ENCODE measurements around the gene CCDC171. TPM values are rescaled to one million over a fixed set of nuclear protein-coding genes. Genes with fewer than 3 reads are reported as not detected.
A peak's percentile ranks its signal among the peaks of the same experiment; 100 is the strongest.

The CCDC171 gene
- total RNA-seq (2021) (2.4 and 2.5 TPM in 2 replicates), Bru-seq, nascent RNA (percentile 43 among the genes with signal in this experiment), BruChase-seq, experiment 1, labeled RNA remaining after a 2-hour chase (percentile 44 among the genes with signal in this experiment), BruChase-seq, experiment 2, labeled RNA remaining after a 6-hour chase (percentile 32 among the genes with signal in this experiment)
- long read RNA-seq, result 0 reads

DNA sequence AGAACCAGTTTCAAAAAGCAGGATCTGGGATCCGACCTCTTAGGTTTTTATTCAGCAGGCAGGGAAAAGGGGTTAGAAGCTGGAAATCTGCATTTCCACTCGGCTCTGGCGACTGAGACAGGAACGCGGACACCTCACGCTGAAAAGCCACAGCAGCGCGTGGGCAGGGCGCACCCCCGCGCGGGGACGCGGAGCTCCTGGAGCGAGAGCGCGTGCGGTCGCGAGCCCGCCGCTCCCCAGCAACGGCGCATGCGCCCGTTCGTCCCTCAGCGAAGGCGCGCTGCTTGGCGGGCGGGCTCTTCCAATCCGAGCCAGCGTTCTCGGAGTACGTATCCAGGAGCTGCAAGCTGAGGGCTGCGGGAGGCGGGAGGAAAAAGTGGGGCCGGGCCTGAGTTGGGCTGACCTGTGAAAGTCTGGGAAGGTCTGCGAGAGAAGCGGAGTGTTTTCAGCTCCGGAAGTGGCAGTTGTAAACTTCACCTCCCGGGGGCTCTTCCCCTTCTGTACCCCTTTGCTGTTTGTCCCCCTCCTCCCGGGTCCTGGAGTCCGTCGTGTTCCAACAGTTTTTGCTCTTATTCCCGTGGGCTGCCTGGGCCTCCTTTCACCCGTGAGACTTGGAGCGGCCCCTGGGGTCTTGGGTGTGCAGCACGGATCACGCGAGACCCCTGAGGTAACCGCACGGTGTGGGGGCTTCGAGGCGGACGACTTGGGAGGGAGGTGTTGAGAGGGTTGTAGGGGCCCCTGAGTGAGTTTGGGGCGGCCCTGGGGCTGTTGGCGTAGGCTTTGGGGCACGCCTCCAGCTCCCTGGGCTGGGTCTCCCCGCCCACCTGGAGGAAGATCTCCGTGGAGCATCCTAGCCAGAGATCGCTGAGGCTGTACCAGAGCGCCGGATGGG is at the start of gene CCDC171:
CCDC171 (plus strand) TSS at position 408 of the 892 bp plus-strand sequence. CDS start 11,046 bp downstream, outside the sequence.
- peak; percentile 84 to 86 for DNase-seq
- no peaks in the 10 kb centered on the region for H3K9me3 ChIP-seq (ENCODE audit: insufficient read depth, low read depth)
- peak within 1 kb of the TSS; percentile 67 for H3K4me3 ChIP-seq
- intact Hi-C loops (cut with micrococcal nuclease; ENCODE audit: unreplicated experiment), result loop anchor here (2.0 kb wide), 1 partner anchor 42 kb away; the partner anchor contains the start of gene PSIP1
- CTCF ChIA-PET, result interaction anchor here (0.7 kb wide), 1 partner anchor 1498 kb away, joined by 3 read pairs; no protein-coding TSS in a partner anchor
- H3F3A ChIP-seq (ENCODE audit: insufficient read depth, low read depth), result no peaks in the 10 kb centered on the region
- H4K20me1 ChIP-seq (ENCODE audit: insufficient read depth), result no peaks in the 10 kb centered on the region
- no peaks in the 10 kb centered on the region for H3K36me3 ChIP-seq (ENCODE audit: low read depth)
- no peak for TF ChIP-seq CTCF (conservative IDR thresholded peaks at IDR 0.05)
- no peak for TF ChIP-seq EZH2 (IDR thresholded peaks at IDR 0.05; ENCODE audit: low read depth)
- POLR2A ChIA-PET (ENCODE audit: unreplicated experiment), result interaction anchor here (0.5 to 0.9 kb wide), 7 partner anchors 24 to 414 kb away, joined by 3 to 23 read pairs (median 5); no protein-coding TSS in a partner anchor
- peak within 1 kb of the TSS; percentile 99 for H2AFZ ChIP-seq
- H3K9me2 ChIP-seq (ENCODE audit: insufficient read depth), result no peaks in the 10 kb centered on the region
- H3K79me2 ChIP-seq (ENCODE audit: low read depth), result no peaks in the 10 kb centered on the region
- peak within 1 kb of the TSS; percentile 90 for H3K4me2 ChIP-seq
- BruUV-seq (replicated peaks), result TSS peak; percentile 72
- H3K27ac ChIP-seq, result peak within 1 kb of the TSS; percentile 26; the same call in 1 of the 2 replicates
- H3K27me3 ChIP-seq (ENCODE audit: insufficient read depth, low read depth), result no peaks in the 10 kb centered on the region
- H3K4me1 ChIP-seq (replicated peaks; ENCODE audit: insufficient read depth), result 0 out of 2 replicates have a peak, but pooled peaks cover 9% of the 10 kb centered on the region

DNA sequence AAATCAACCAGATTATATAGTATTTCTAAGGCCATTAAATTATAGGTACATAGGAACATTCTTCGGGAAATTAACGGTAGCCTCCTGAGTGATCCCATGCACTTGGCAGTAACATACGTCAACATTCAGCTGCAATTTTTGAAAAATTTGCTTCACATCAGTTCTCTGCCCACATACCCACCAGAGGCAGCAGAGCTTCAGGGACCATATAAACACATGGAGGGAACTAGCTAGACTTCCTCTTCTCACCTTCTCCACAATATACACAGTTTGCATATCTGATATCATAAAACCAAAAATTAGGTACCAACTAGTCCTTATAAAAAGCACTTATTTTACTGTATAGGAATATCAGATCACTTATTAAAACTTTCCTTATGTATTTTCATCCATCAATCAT is 46.9 kb upstream of the CCDC171 start:
- Histone ChIP-seq H3K4me2 (no peak overlapping the region), H3K9me2 (ENCODE audit: insufficient read depth) (no peaks in the 10 kb centered on the region), H3K4me3 (no peak overlapping the region), H3F3A (ENCODE audit: insufficient read depth, low read depth) (no peaks in the 10 kb centered on the region), H3K79me2 (ENCODE audit: low read depth) (peaks cover 28% of the 10 kb centered on the region), H4K20me1 (ENCODE audit: insufficient read depth) (peaks cover 2% of the 10 kb centered on the region; the same call in 1 of the 2 replicates), H2AFZ (no peak overlapping the region), H3K9me3 (ENCODE audit: insufficient read depth, low read depth) (no peaks in the 10 kb centered on the region), H3K4me1 (replicated peaks; ENCODE audit: insufficient read depth) (peaks cover 14% of the 10 kb centered on the region), H3K27me3 (ENCODE audit: insufficient read depth, low read depth) (no peaks in the 10 kb centered on the region), H3K36me3 (ENCODE audit: low read depth) (no peaks in the 10 kb centered on the region), H3K27ac (no peak overlapping the region)
- BruUV-seq (replicated peaks), result no TSS peak
- TF ChIP-seq CTCF (conservative IDR thresholded peaks at IDR 0.05) (no peak), EZH2 (IDR thresholded peaks at IDR 0.05; ENCODE audit: low read depth) (no peak)
- ChIA-PET POLR2A (ENCODE audit: unreplicated experiment) (no interaction called here), CTCF (no interaction called here)
- DNase-seq, result no peak
- intact Hi-C loops (cut with micrococcal nuclease; ENCODE audit: unreplicated experiment), result no loop called here

- H3K36me3 ChIP-seq (ENCODE audit: low read depth), result no peaks in the 10 kb centered on the region
- no peaks in the 10 kb centered on the region for H3K9me2 ChIP-seq (ENCODE audit: insufficient read depth)
- H3K9me3 ChIP-seq (ENCODE audit: insufficient read depth, low read depth), result no peaks in the 10 kb centered on the region
- no TSS peak for BruUV-seq (replicated peaks)
- H3F3A ChIP-seq (ENCODE audit: insufficient read depth, low read depth), result no peaks in the 10 kb centered on the region
- peaks cover 28% of the 10 kb centered on the region for H3K79me2 ChIP-seq (ENCODE audit: low read depth)
- H3K4me3 ChIP-seq, result peak overlapping the region; percentile 68
- no peak overlapping the region; the same call in 1 of the 2 replicates for H3K27ac ChIP-seq
- H2AFZ ChIP-seq, result peak overlapping the region; percentile 80
- TF ChIP-seq EZH2 (IDR thresholded peaks at IDR 0.05; ENCODE audit: low read depth), result no peak
- TF ChIP-seq CTCF (conservative IDR thresholded peaks at IDR 0.05), result no peak
- CTCF ChIA-PET, result no interaction called here
- H4K20me1 ChIP-seq (ENCODE audit: insufficient read depth), result peaks cover 2% of the 10 kb centered on the region; the same call in 1 of the 2 replicates
- intact Hi-C loops (cut with micrococcal nuclease; ENCODE audit: unreplicated experiment), result loop anchor here (2.0 to 5.0 kb wide), 2 partner anchors 43 to 312 kb away; partner anchors contain the start of gene CCDC171
- POLR2A ChIA-PET (ENCODE audit: unreplicated experiment), result no interaction called here
- H3K4me2 ChIP-seq, result peak overlapping the region; percentile 81
- peak in 1 of 2 experiments; percentile 7 for DNase-seq
- no peaks in the 10 kb centered on the region for H3K27me3 ChIP-seq (ENCODE audit: insufficient read depth, low read depth)
- peaks cover 22% of the 10 kb centered on the region for H3K4me1 ChIP-seq (replicated peaks; ENCODE audit: insufficient read depth)
Measured at GRCh38 chr9:15509931-15510788, 42.7 kb upstream of the CCDC171 start.

Measured in PC-9 (cell line).